Lung (tissue), 12 donors: ENCODE results near the gene KIZ. TPM values are rescaled to one million over a fixed set of nuclear protein-coding genes. Genes with fewer than 3 reads are reported as not detected.

Experiments used
- ATAC-seq: fragments of 200-7000 bp; cut with Tn5 transposase; one replicate; pipeline ENCODE4 v1.9.1; 2020; ENCODE audit warnings: moderate number of reproducible peaks; ENCODE audit not compliant: insufficient read depth, low FRiP score
- DNase-seq, 3 donors: peaks; one replicate each; pipeline ENCODE4 v3.0.0-alpha.2; 2013 to 2017
- H3K27ac ChIP-seq, 2 donors: one replicate each; pipeline ENCODE4 v1.5.1; 2013; ENCODE audit warnings: mild to moderate bottlenecking in 2 of 2, moderate library complexity in 2 of 2, control low read depth in 1 of 2, inconsistent platforms in 1 of 2, low read depth in 1 of 2, low read length in 1 of 2
- H3K27me3 ChIP-seq, 3 donors: one replicate each; pipeline ENCODE4 v1.5.1; 2013; ENCODE audit warnings: low read length in 2 of 3; ENCODE audit not compliant: control insufficient read depth in 3 of 3, insufficient read depth in 3 of 3
- H3K36me3 ChIP-seq, 4 donors: one replicate each; pipeline ENCODE4 v1.5.1; 2013; ENCODE audit warnings: low read length in 4 of 4, mild to moderate bottlenecking in 1 of 4, moderate library complexity in 1 of 4; ENCODE audit not compliant: control insufficient read depth in 4 of 4, insufficient read depth in 4 of 4
- H3K4me1 ChIP-seq, 5 donors: one replicate each; pipeline ENCODE4 v1.5.1; 2013; ENCODE audit warnings: low read length in 5 of 5, mild to moderate bottlenecking in 2 of 5, moderate library complexity in 1 of 5; ENCODE audit not compliant: control insufficient read depth in 5 of 5, insufficient read depth in 5 of 5
- H3K4me3 ChIP-seq: one replicate; pipeline ENCODE4 v1.5.1; 2013; ENCODE audit warnings: mild to moderate bottlenecking, control low read depth, moderate library complexity
- H3K9ac ChIP-seq, 2 donors: one replicate each; pipeline ENCODE4 v1.5.1; 2013; ENCODE audit warnings: low read length in 2 of 2, control low read depth in 1 of 2; ENCODE audit not compliant: insufficient read depth in 1 of 2
- H3K9me3 ChIP-seq, 4 donors: one replicate each; pipeline ENCODE4 v1.5.1; 2013; ENCODE audit warnings: low read length in 3 of 4, mild to moderate bottlenecking in 1 of 4, moderate library complexity in 1 of 4; ENCODE audit not compliant: control insufficient read depth in 4 of 4, insufficient read depth in 3 of 4
- CTCF ChIP-seq: IDR thresholded peaks from 2 replicates; pipeline ENCODE4 v1.5.1; 2012; ENCODE audit warnings: mild to moderate bottlenecking; ENCODE audit errors: control extremely low read depth, extremely low read depth
- WGBS, 2 donors: extraction: QIAGEN DNeasy Blood & Tissue Kit; methylation state at CpG; one replicate each; pipeline ENCODE4 v1.1.7; 2013; 5-methylcytosine and 5-hydroxymethylcytosine counted together
- polyA plus RNA-seq, 2 donors: library from polyadenylated mRNA; stranded (reverse); fragments of 200-250 nt; gene quantifications; one replicate each; pipeline ENCODE4 v1.2.1, GENCODE V29; 2013
- total RNA-seq, 2 donors: library from RNA; depleted of rRNA in 1 of 2; stranded (reverse); fragments of >200 nt in 1 of 2; gene quantifications; one replicate each; pipeline ENCODE4 v1.2.1, GENCODE V29; 2014 to 2021
- donor health status: control.
- donor health status: control.
- donor health status: Bipolar disorder and iron deficiency.
- donor health status: healthy.
- donor health status: DM: yes; HTN: yes; CAD: no.

The KIZ gene
- total and polyA plus RNA-seq, 4 donors, result 4.1 to 22.5 (median 9.1) TPM

GRCh38 chr20:21262812-21263211 lies 136.9 kb downstream of the KIZ start:
- H3K9me3 ChIP-seq, result peaks cover 0 to 4% (median 0%) of the 10 kb centered on the region in 4 donors
- H3K4me3 ChIP-seq, result no peak overlapping the region
- H3K4me1 ChIP-seq, result no peaks in the 10 kb centered on the region
- no peaks in the 10 kb centered on the region for H3K36me3 ChIP-seq
- peaks cover 0 to 3% (median 0%) of the 10 kb centered on the region in 3 donors for H3K27me3 ChIP-seq
- no peak overlapping the region for H3K27ac ChIP-seq
- no peak for ATAC-seq
- no peak for TF ChIP-seq CTCF
- DNase-seq, result peak in 2 of 3 donors; percentile 6 to 39
- no peak overlapping the region for H3K9ac ChIP-seq
- WGBS, 2 donors, result 80 to 87% methylated on average over 2 of the region's 2 CpGs

- no peaks in the 10 kb centered on the region for H3K36me3 ChIP-seq
- 80 to 82% methylated on average over 15 of the region's 15 CpGs for WGBS, 2 donors
- TF ChIP-seq CTCF, result no peak
- no peaks in the 10 kb centered on the region for H3K4me1 ChIP-seq
- no peak overlapping the region for H3K9ac ChIP-seq
- no peak overlapping the region for H3K27ac ChIP-seq
- ATAC-seq, result no peak
- H3K27me3 ChIP-seq, result no peaks in the 10 kb centered on the region
- no peak for DNase-seq
- H3K4me3 ChIP-seq, result no peak overlapping the region
- H3K9me3 ChIP-seq, result peaks cover 0 to 4% (median 0%) of the 10 kb centered on the region in 4 donors
These were observed 139.6 kb downstream of the KIZ start for GRCh38 chr20:21265261-21266190.

- H3K9me3 ChIP-seq, result peaks cover 0 to 4% (median 0%) of the 10 kb centered on the region in 4 donors
- no peaks in the 10 kb centered on the region for H3K27me3 ChIP-seq
- H3K4me1 ChIP-seq, result no peaks in the 10 kb centered on the region
- TF ChIP-seq CTCF, result no peak
- DNase-seq (no peak), ATAC-seq (no peak)
- H3K4me3 ChIP-seq, result no peak overlapping the region
- H3K36me3 ChIP-seq, result no peaks in the 10 kb centered on the region
- no peak overlapping the region for H3K27ac ChIP-seq
- WGBS, 2 donors, result 92 to 95% methylated on average over 5 of the region's 5 CpGs
- no peak overlapping the region for H3K9ac ChIP-seq
These were observed 140.3 kb downstream of the KIZ start for GRCh38 chr20:21266191-21266536.
